ENCODE results near the gene MACROD2.
A peak's percentile ranks its signal among the peaks of the same experiment; 100 is the strongest.
"Not testable (repeated sequence)": the region's sequence is repeated elsewhere in the genome, so short reads cannot be mapped to it uniquely, and the experiment has no call there.

The MACROD2 gene

GRCh38 chr20:14178528-14178927, 183.2 kb downstream of the MACROD2 start:
- no peak for FAIRE-seq

GRCh38 chr20:14178952-14179351, 183.6 kb downstream of the MACROD2 start:
- no peak for DNase-seq (ENCODE audit: extremely low spot score, insufficient read length, low read depth)
- FAIRE-seq: no peak

More at GRCh38 chr20:14178528-14178927, 183.2 kb downstream of the MACROD2 start:
- DNase-seq (ENCODE audit: extremely low spot score, insufficient read length, low read depth): no peak

GRCh38 chr20:14189794-14190402, 194.6 kb downstream of the MACROD2 start:
- peak; percentile 12 for FAIRE-seq
- DNase-seq (ENCODE audit: extremely low spot score, insufficient read length, low read depth): no peak

- no peak for FAIRE-seq
- DNase-seq (ENCODE audit: extremely low spot score, insufficient read length, low read depth): no peak
Measured at GRCh38 chr20:14191559-14191958, 196.2 kb downstream of the MACROD2 start.

GRCh38 chr20:14193443-14193842, 198.1 kb downstream of the MACROD2 start:
- no peak for FAIRE-seq

GRCh38 chr20:14193885-14194284, 198.6 kb downstream of the MACROD2 start:
- DNase-seq (ENCODE audit: extremely low spot score, insufficient read length, low read depth) (no peak), FAIRE-seq (no peak)

More at GRCh38 chr20:14193443-14193842, 198.1 kb downstream of the MACROD2 start:
- no peak for DNase-seq (ENCODE audit: extremely low spot score, insufficient read length, low read depth)

GRCh38 chr20:14197097-14197496, 201.8 kb downstream of the MACROD2 start:
- DNase-seq (ENCODE audit: extremely low spot score, insufficient read length, low read depth) (no peak), FAIRE-seq (no peak)

GRCh38 chr20:14198416-14198815, 203.1 kb downstream of the MACROD2 start:
- FAIRE-seq: no peak

GRCh38 chr20:14199111-14199510, 203.8 kb downstream of the MACROD2 start:
- DNase-seq (ENCODE audit: extremely low spot score, insufficient read length, low read depth) (no peak), FAIRE-seq (no peak)

More at GRCh38 chr20:14198416-14198815, 203.1 kb downstream of the MACROD2 start:
- DNase-seq (ENCODE audit: extremely low spot score, insufficient read length, low read depth): no peak

GRCh38 chr20:14203657-14204056, 208.3 kb downstream of the MACROD2 start:
- no peak for DNase-seq (ENCODE audit: extremely low spot score, insufficient read length, low read depth)
- no peak for FAIRE-seq

- no peak for FAIRE-seq
- DNase-seq (ENCODE audit: extremely low spot score, insufficient read length, low read depth): no peak
Measured at GRCh38 chr20:14207591-14207990, 212.3 kb downstream of the MACROD2 start.

GRCh38 chr20:14208956-14209355, 213.6 kb downstream of the MACROD2 start:
- FAIRE-seq: no peak

GRCh38 chr20:14210146-14210545, 214.8 kb downstream of the MACROD2 start:
- DNase-seq (ENCODE audit: extremely low spot score, insufficient read length, low read depth) (no peak), FAIRE-seq (no peak)

More at GRCh38 chr20:14208956-14209355, 213.6 kb downstream of the MACROD2 start:
- DNase-seq (ENCODE audit: extremely low spot score, insufficient read length, low read depth): no peak

- no peak for DNase-seq (ENCODE audit: extremely low spot score, insufficient read length, low read depth)
Measured at GRCh38 chr20:14214046-14214445, 218.7 kb downstream of the MACROD2 start.

GRCh38 chr20:14215880-14216279, 220.6 kb downstream of the MACROD2 start:
- FAIRE-seq; DNase-seq (ENCODE audit: extremely low spot score, insufficient read length, low read depth): not testable (repeated sequence)

More at GRCh38 chr20:14214046-14214445, 218.7 kb downstream of the MACROD2 start:
- FAIRE-seq: no peak

GRCh38 chr20:14219801-14220461, 224.6 kb downstream of the MACROD2 start:
- no peak for DNase-seq (ENCODE audit: extremely low spot score, insufficient read length, low read depth)
- FAIRE-seq: no peak

- DNase-seq (ENCODE audit: extremely low spot score, insufficient read length, low read depth) (no peak), FAIRE-seq (no peak)
Measured at GRCh38 chr20:14220986-14221385, 225.7 kb downstream of the MACROD2 start.

- FAIRE-seq (no peak), DNase-seq (ENCODE audit: extremely low spot score, insufficient read length, low read depth) (no peak)
Measured at GRCh38 chr20:14223806-14224205, 228.5 kb downstream of the MACROD2 start.

- not testable (repeated sequence) for DNase-seq (ENCODE audit: extremely low spot score, insufficient read length, low read depth); FAIRE-seq
Measured at GRCh38 chr20:14226051-14227049, 231.0 kb downstream of the MACROD2 start.

- peak; percentile 75 for FAIRE-seq
- no peak for DNase-seq (ENCODE audit: extremely low spot score, insufficient read length, low read depth)
Measured at GRCh38 chr20:14232650-14233049, 237.3 kb downstream of the MACROD2 start.

Data from GM18507 (cell line).